K562 (cell line): ENCODE measurements around the gene PAPOLB. TPM values are rescaled to one million over a fixed set of nuclear protein-coding genes. Genes with fewer than 3 reads are reported as not detected.

Experiments used
- E4F1 ChIP-seq: fragments of 250-450 bp; sonication (Bioruptor Pico); IDR thresholded peaks from 2 replicates; pipeline ENCODE4 v1.5.0; 2021; ENCODE audit warnings: mild to moderate bottlenecking, borderline replicate concordance
- GATA2 ChIP-seq: sonication (generic); formaldehyde crosslinking; IDR thresholded peaks from 2 replicates; pipeline ENCODE4 v1.4.0; 2020; ENCODE audit warnings: mild to moderate bottlenecking, missing genetic modification reagents
- HNRNPLL ChIP-seq: fragments of 200-400 bp; formaldehyde crosslinking; IDR thresholded peaks from 2 replicates; pipeline ENCODE4 v1.6.1; 2017; ENCODE audit warnings: low read length, low read depth, mild to moderate bottlenecking; ENCODE audit not compliant: poor library complexity, severe bottlenecking
- MAFF ChIP-seq: IDR thresholded peaks from 2 replicates; pipeline ENCODE4 v1.6.1; 2012; ENCODE audit warnings: low read length, improper control_type of control experiment
- NR1H2 ChIP-seq: sonication (generic); formaldehyde crosslinking; IDR thresholded peaks from 2 replicates; pipeline ENCODE4 v1.4.0; 2020; ENCODE audit warnings: mild to moderate bottlenecking, missing genetic modification reagents
- RBM34 ChIP-seq: fragments of 200-400 bp; formaldehyde crosslinking; IDR thresholded peaks from 2 replicates; pipeline ENCODE4 v1.6.1; 2018; ENCODE audit warnings: low read length, borderline replicate concordance; ENCODE audit not compliant: insufficient read depth
- YY1 ChIP-seq, 3 experiments: IDR thresholded peaks; 2 replicates each; pipeline ENCODE4 v1.6.1; 2011; ENCODE audit warnings: low read length in 2 of 3, mild to moderate bottlenecking in 2 of 3, moderate library complexity in 2 of 3, borderline replicate concordance in 1 of 3, control low read depth in 1 of 3, low read depth in 1 of 3; ENCODE audit not compliant: insufficient read depth in 3 of 3, insufficient replicate concordance in 2 of 3, control insufficient read depth in 1 of 3, insufficient read length in 1 of 3; ENCODE audit errors: extremely low read depth in 1 of 3
- ZBED1 ChIP-seq: IDR thresholded peaks from 2 replicates; pipeline ENCODE4 v1.6.1; 2014
- ZFP36 ChIP-seq: fragments of 150-350 bp; IDR thresholded peaks from 2 replicates; pipeline ENCODE4 v1.6.1; 2018; ENCODE audit warnings: low read length, low read depth; ENCODE audit not compliant: partially characterized antibody
- ZNF263 ChIP-seq: sonication (generic); formaldehyde crosslinking; IDR thresholded peaks from 2 replicates; pipeline ENCODE4 v1.8.0; 2022; ENCODE audit warnings: mild to moderate bottlenecking, missing genetic modification reagents, borderline replicate concordance
- ZNF274 ChIP-seq: IDR thresholded peaks from 2 replicates; pipeline ENCODE4 v1.6.1; 2011; ENCODE audit warnings: low read depth, mild to moderate bottlenecking, low read length, moderate library complexity, borderline replicate concordance
- ZNF398 ChIP-seq: fragments of 250-450 bp; sonication (Bioruptor Pico); IDR thresholded peaks from 2 replicates; pipeline ENCODE4 v1.8.0; 2021; ENCODE audit warnings: moderate library complexity, mild to moderate bottlenecking, inconsistent platforms
- polyA plus RNA-seq, 8 experiments: library from polyadenylated mRNA; depleted of rRNA in 4 of 8; stranded (reverse) in 5 of 8; unstranded in 3 of 8; fragments of >200 nt; fragmentation: Nextera tagmentation in 2 of 8; fragmentation: Illumina TruSeq in 1 of 8; extraction: Ambion mirVana in 2 of 8; extraction: Trizol in 1 of 8; gene quantifications; 2 replicates each; pipeline versions ENCODE4 v1.2.1 to v1.2.3, GENCODE V29; 2011 to 2014; ENCODE audit warnings: inconsistent platforms in 1 of 8, missing spikeins in 1 of 8
- total RNA-seq, 7 experiments: library from RNA; depleted of rRNA in 6 of 7; stranded (reverse); fragments of >200 nt in 6 of 7; fragmentation: Illumina TruSeq in 2 of 7; extraction: Trizol in 2 of 7; gene quantifications; 2 replicates each; pipeline versions ENCODE4 v1.2.1 to v1.2.3, GENCODE V29; 2011 to 2021; ENCODE audit warnings: low replicate concordance in 1 of 7
- TF ChIP-seq, protein P1 (sequence below): sonication (generic); formaldehyde crosslinking; IDR thresholded peaks from 2 replicates; pipeline ENCODE4 v1.8.1; 2023; ENCODE audit warnings: mild to moderate bottlenecking, missing genetic modification reagents

PAPOLB gene
- total and polyA plus RNA-seq, 9 of the 15 experiments (the other 6 are each of a cell fraction or from before 2014, with no cell fraction given), result 0.04 to 0.33 (median 0.16) TPM; not detected in 4

GRCh38 chr7:4823441-4824119 lies 38.2 kb downstream of the PAPOLB start (continued):
- TF ChIP-seq YY1 (IDR thresholded peaks at IDR 0.05; ENCODE audit: borderline replicate concordance in 1 of 3, control insufficient read depth in 1 of 3, extremely low read depth in 1 of 3, insufficient read depth in 3 of 3, insufficient read length in 1 of 3, insufficient replicate concordance in 2 of 3, low read depth in 1 of 3, low read length in 2 of 3), result no peak
- no peak for TF ChIP-seq ZNF398
- TF ChIP-seq GATA2 (CRISPR knock-in tag), result no peak
- TF ChIP-seq NR1H2 (CRISPR knock-in tag), result no peak
- TF ChIP-seq, protein P1, sequence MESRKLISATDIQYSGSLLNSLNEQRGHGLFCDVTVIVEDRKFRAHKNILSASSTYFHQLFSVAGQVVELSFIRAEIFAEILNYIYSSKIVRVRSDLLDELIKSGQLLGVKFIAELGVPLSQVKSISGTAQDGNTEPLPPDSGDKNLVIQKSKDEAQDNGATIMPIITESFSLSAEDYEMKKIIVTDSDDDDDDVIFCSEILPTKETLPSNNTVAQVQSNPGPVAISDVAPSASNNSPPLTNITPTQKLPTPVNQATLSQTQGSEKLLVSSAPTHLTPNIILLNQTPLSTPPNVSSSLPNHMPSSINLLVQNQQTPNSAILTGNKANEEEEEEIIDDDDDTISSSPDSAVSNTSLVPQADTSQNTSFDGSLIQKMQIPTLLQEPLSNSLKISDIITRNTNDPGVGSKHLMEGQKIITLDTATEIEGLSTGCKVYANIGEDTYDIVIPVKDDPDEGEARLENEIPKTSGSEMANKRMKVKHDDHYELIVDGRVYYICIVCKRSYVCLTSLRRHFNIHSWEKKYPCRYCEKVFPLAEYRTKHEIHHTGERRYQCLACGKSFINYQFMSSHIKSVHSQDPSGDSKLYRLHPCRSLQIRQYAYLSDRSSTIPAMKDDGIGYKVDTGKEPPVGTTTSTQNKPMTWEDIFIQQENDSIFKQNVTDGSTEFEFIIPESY (CRISPR knock-in tag), result no peak
- TF ChIP-seq ZBED1, result no peak
- no peak for TF ChIP-seq RBM34
- no peak for TF ChIP-seq ZNF274
- no peak for TF ChIP-seq HNRNPLL
- TF ChIP-seq E4F1 (CRISPR knock-in tag), result no peak
- TF ChIP-seq ZNF263, result peak; percentile 72; the same call in 1 of the 2 replicates
- peak; percentile 62 for TF ChIP-seq ZFP36
- no peak for TF ChIP-seq MAFF
